NB4 (cell line): Measurements from ENCODE around the gene CDC14B.

Experiments used
- CTCF ChIP-seq: IDR thresholded peaks from one replicate; pipeline ENCODE4 v1.5.1; 2012; ENCODE audit warnings: low read depth, low read length
- MAX ChIP-seq: IDR thresholded peaks from 2 replicates; pipeline ENCODE4 v1.6.1; 2011; ENCODE audit warnings: low read depth, low read length
- POLR2A ChIP-seq: IDR thresholded peaks from 2 replicates; pipeline ENCODE4 v1.6.1; 2011; ENCODE audit warnings: mild to moderate bottlenecking; ENCODE audit not compliant: insufficient read length; ENCODE audit errors: extremely low read depth

GRCh38 chr9:96532173-96532572 lies 87.5 kb downstream of the CDC14B start:
- TF ChIP-seq CTCF: no peak
- TF ChIP-seq POLR2A: no peak
- no peak for TF ChIP-seq MAX
